A549 (cell line): Measurements from ENCODE around the gene ZNF599. TPM values are rescaled to one million over a fixed set of nuclear protein-coding genes. Genes with fewer than 3 reads are reported as not detected.

Experiments
- polyA plus RNA-seq, 4 experiments: library from polyadenylated mRNA; depleted of rRNA in 3 of 4; stranded (reverse); fragments of >200 nt; fragmentation: RNase III in 1 of 4; extraction: RNeasy Plus Mini Kit Qiagen cat#74134 plus additional on column Dnase treatment in 1 of 4; gene quantifications; 2 replicates in 3 of 4; 3 replicates in 1 of 4; pipeline ENCODE4 v1.2.3, GENCODE V29; 2011 to 2017

The ZNF599 gene
- polyA plus RNA-seq, 2 of the 4 experiments (the other 2 are of a cell fraction) = 2.6 to 3.9 TPM

Other genes with a start within 250 kb of the ZNF599 start
- gene SCGB2B2, start 96.1 kb downstream of the ZNF599 start, polyA plus RNA-seq (2011; rRNA removed) = 0.16 and 0.21 TPM in 2 replicates
- 0.07 to 0.26 TPM (median 0.08 TPM) in 3 replicates for gene SCGB2B2, start 96.1 kb downstream of the ZNF599 start, polyA plus RNA-seq (2017; fragmentation: RNase III; extraction: RNeasy Plus Mini Kit Qiagen cat#74134 plus additional on column Dnase treatment)
- gene ZNF302, start 95.5 kb downstream of the ZNF599 start, polyA plus RNA-seq (2011; rRNA removed) = 54.6 and 56.3 TPM in 2 replicates
- 24.2 to 27.1 TPM (median 26.2 TPM) in 3 replicates for gene ZNF302, start 95.5 kb downstream of the ZNF599 start, polyA plus RNA-seq (2017; fragmentation: RNase III; extraction: RNeasy Plus Mini Kit Qiagen cat#74134 plus additional on column Dnase treatment)
- 19.3 and 24.6 TPM in 2 replicates for gene ZNF181, start 39.0 kb downstream of the ZNF599 start, polyA plus RNA-seq (2011; rRNA removed)
- gene ZNF181, start 39.0 kb downstream of the ZNF599 start, polyA plus RNA-seq (2017; fragmentation: RNase III; extraction: RNeasy Plus Mini Kit Qiagen cat#74134 plus additional on column Dnase treatment) = 13.6 to 17.0 TPM (median 14.2 TPM) in 3 replicates
- gene ZNF30, start 153.7 kb upstream of the ZNF599 start, polyA plus RNA-seq (2011; rRNA removed) = 9.4 and 11.2 TPM in 2 replicates
- gene ZNF30, start 153.7 kb upstream of the ZNF599 start, polyA plus RNA-seq (2017; fragmentation: RNase III; extraction: RNeasy Plus Mini Kit Qiagen cat#74134 plus additional on column Dnase treatment) = 5.1 to 5.7 TPM (median 5.4 TPM) in 3 replicates
- 3.7 and 5.0 TPM in 2 replicates for gene ZNF792, start 191.0 kb upstream of the ZNF599 start, polyA plus RNA-seq (2011; rRNA removed)
- gene ZNF792, start 191.0 kb upstream of the ZNF599 start, polyA plus RNA-seq (2017; fragmentation: RNase III; extraction: RNeasy Plus Mini Kit Qiagen cat#74134 plus additional on column Dnase treatment) = 1.9 to 2.2 TPM (median 2.0 TPM) in 3 replicates
- gene GRAMD1A, start 227.1 kb upstream of the ZNF599 start, polyA plus RNA-seq (2011; rRNA removed) = 184 and 221 TPM in 2 replicates
- 104 to 131 TPM (median 128 TPM) in 3 replicates for gene GRAMD1A, start 227.1 kb upstream of the ZNF599 start, polyA plus RNA-seq (2017; fragmentation: RNase III; extraction: RNeasy Plus Mini Kit Qiagen cat#74134 plus additional on column Dnase treatment)